ENCODE data around the gene FBF1.

The FBF1 gene

DNA sequence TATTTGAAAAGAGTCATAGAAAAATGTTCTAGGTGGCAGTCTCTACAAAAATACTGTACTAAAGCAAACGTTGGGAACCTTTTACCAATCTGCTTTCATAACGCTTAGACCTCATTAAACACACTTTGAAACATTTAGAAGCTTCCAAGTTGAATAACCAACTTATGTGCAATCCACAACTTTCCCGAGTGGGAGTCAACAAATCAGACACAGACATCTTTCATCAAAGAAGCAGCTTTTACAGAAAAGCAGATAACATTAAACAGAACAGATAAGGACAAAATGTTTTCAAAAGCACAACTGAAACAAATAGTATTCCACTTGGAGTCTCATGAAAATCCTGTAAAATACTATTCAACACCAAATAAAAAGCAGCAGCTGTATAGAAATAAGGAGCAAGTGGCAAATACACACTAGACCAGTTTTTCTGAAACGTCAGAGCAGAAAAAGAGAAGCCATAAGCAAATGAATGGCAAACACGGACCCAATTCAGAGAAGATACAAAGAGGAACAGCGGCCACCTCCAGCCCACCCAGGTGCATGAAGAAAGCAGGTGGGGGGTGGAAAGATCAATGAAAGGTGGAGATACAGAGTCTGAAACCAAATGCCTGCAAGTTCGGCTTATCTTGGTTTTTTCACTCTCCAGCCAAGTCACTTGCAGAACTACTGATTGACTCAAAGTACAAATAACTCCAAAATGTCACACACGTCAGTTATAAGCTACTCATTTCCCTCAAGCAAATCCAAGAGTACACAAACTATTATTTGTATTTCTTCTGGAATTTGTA, 18.4 kb upstream of the FBF1 start:
- Histone ChIP-seq H3K4me3 (no peak overlapping the region), H3K27ac (no peak overlapping the region)

GRCh38 chr17:75950855-75951554, 10.2 kb upstream of the FBF1 start:
- Histone ChIP-seq H3K4me3 (no peak overlapping the region), H3K27ac (no peak overlapping the region)

DNA sequence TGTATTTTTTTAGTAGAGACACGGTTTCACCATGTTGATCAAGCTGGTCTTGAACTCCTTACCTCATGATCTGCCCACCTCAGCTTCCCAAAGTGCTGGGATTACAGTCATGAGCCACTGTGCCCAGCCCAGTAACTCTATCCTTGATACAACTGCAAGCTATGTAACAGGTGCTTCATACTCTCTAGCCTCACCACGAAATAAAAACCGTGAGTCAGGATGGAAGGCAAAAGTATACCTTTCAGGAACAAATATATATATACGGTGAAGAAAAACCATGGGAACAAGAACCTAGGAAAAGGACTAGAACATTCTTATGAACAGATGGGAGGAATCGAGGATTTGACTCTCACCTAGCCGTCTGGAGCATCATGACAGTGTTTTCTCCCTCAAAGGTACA, 9.6 kb upstream of the FBF1 start:
- H3K27ac ChIP-seq: no peak overlapping the region
- no peak overlapping the region for H3K4me3 ChIP-seq

DNA sequence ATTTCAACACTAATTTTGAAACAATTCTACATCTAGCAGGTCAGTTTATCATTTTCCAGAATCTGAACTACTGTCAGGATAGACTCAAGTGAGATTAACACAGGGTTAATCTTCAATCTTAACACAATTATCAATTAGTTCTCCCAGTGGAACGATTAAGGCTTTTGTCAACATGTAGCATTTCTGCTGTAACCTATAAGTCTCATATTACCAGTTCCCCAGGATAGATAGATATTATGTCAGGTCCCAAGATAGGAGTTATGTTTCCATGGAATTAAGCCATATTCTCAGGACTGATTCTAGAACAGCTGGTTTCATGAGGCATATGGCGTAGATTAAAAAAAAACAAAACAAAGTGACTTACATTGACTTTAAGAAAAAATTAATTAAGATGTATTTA, 4.4 kb upstream of the FBF1 start:
- Histone ChIP-seq H3K27ac (no peak overlapping the region), H3K4me3 (no peak overlapping the region)

- H3K27ac ChIP-seq: no peak overlapping the region
- H3K4me3 ChIP-seq: no peak overlapping the region
These were observed 2.6 kb upstream of the FBF1 start for GRCh38 chr17:75943491-75943890.

- Histone ChIP-seq H3K4me3 (no peak overlapping the region), H3K27ac (no peak overlapping the region)
These were observed 1.6 kb upstream of the FBF1 start for GRCh38 chr17:75942473-75942872.

DNA sequence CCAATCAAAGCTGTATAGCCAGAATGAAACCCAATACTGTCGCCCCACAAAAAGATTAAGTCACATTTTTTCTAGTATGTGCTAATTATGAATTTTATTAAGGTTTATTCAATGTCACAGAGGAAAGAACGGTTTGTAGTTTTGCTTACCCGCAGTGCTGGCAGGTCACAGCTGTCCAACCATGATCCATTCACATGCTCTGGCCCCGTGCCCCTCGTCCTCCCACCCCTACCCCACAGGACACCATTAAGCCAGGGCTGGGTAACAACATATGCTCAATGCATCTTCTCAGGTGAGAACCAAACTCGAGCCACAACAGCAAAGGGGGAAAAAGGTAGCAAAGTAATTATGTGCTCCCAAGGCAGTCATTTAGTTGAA, 589 bp upstream of the FBF1 start:
- H3K27ac ChIP-seq: peak overlapping the region in 12 of 21 experiments; percentile 61 to 94 (median 90)
- peak overlapping the region in 6 of 7 experiments; percentile 68 to 87 (median 74) for H3K4me3 ChIP-seq

GRCh38 chr17:75937652-75938051, 3.2 kb downstream of the FBF1 start:
- Histone ChIP-seq H3K27ac (no peak overlapping the region), H3K4me3 (no peak overlapping the region)

GRCh38 chr17:75933808-75934207, 7.0 kb downstream of the FBF1 start:
- H3K4me3 ChIP-seq: no peak overlapping the region
- H3K27ac ChIP-seq: no peak overlapping the region

DNA sequence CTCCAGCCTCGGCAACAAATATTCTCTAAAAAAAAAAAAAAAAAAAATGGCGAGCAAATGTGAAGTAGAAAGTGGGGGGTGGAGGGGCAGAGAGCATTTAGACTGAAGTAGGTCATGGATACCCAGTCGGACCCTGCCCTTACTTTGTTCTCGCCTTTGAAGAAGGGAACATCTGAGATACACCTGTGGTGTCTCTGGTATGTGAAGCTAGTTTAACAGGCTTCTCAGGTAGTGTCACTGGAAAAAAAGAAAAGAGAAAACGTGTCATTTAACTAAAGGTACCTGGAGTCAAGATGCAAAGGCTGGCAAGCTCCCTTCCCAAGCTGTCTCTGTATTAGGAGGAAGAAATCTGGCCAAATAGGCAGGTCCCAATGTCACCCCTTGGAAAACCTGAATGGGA, 8.0 kb downstream of the FBF1 start:
- Histone ChIP-seq H3K4me3 (no peak overlapping the region), H3K27ac (no peak overlapping the region)

- no peak overlapping the region for H3K4me3 ChIP-seq
- H3K27ac ChIP-seq: no peak overlapping the region
These were observed 9.8 kb downstream of the FBF1 start for GRCh38 chr17:75931062-75931461.

DNA sequence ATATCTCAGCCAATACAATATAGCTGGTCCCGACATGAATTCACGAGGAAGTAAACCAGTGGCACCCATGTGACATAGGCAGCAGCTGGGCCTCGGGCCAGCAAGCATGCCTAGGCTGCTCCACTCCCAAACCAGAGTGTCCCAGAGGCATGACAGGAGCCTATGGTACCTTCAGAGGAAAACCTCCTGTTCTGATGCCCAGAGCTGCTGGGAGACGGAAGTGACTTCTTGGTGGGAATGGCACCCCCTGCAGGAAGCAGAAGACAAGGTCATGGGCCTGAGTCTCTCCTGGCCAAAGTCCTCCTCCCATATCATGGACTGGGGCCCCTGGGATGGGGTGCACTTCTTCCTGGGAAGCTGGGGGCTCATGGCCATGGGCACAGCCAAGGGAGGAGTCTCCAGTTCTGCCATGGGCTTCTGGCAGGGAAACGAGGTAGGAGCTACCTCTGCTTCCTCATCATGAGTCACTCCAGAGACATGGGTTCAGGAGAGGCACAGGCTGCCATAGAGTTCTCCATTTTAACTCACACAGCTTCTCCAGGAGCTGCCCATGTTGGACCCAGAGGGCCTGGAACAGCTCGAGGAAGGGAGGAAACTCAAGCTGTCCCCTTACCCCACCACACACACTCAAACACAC, 13.4 kb downstream of the FBF1 start:
- Histone ChIP-seq H3K4me3 (no peak overlapping the region), H3K27ac (peak overlapping the region in 8 of 21 experiments; percentile 9 to 79 (median 42))

GRCh38 chr17:75926456-75926855, 14.4 kb downstream of the FBF1 start:
- Histone ChIP-seq H3K4me3 (peak overlapping the region in 1 of 7 experiments; percentile 11), H3K27ac (peak overlapping the region in 13 of 21 experiments; percentile 0 to 79 (median 43))

- H3K27ac ChIP-seq: peak overlapping the region in 3 of 21 experiments; percentile 14 to 79 (median 46)
- peak overlapping the region in 1 of 7 experiments; percentile 11 for H3K4me3 ChIP-seq
These were observed 14.9 kb downstream of the FBF1 start for GRCh38 chr17:75925912-75926311.

DNA sequence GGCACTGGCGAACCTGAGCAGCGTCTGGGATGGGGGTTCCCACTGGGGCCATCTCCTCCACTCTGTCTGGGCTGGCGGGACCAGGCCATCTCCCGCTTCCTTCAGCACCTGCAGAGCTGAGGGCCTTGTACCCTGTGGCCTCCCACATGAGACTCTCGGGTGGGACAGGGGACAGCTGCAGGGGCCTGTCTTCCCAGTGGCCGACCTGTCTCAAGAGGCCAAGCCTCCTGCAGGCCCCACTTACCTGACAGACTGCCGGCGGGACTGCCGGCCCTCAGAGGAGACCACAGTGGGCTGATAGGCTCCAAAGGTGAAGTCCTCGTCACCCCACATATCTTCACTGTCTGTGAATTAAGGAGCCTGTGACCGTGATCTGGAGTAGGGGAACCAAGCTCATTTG, 15.7 kb downstream of the FBF1 start:
- H3K4me3 ChIP-seq: no peak overlapping the region
- no peak overlapping the region for H3K27ac ChIP-seq

DNA sequence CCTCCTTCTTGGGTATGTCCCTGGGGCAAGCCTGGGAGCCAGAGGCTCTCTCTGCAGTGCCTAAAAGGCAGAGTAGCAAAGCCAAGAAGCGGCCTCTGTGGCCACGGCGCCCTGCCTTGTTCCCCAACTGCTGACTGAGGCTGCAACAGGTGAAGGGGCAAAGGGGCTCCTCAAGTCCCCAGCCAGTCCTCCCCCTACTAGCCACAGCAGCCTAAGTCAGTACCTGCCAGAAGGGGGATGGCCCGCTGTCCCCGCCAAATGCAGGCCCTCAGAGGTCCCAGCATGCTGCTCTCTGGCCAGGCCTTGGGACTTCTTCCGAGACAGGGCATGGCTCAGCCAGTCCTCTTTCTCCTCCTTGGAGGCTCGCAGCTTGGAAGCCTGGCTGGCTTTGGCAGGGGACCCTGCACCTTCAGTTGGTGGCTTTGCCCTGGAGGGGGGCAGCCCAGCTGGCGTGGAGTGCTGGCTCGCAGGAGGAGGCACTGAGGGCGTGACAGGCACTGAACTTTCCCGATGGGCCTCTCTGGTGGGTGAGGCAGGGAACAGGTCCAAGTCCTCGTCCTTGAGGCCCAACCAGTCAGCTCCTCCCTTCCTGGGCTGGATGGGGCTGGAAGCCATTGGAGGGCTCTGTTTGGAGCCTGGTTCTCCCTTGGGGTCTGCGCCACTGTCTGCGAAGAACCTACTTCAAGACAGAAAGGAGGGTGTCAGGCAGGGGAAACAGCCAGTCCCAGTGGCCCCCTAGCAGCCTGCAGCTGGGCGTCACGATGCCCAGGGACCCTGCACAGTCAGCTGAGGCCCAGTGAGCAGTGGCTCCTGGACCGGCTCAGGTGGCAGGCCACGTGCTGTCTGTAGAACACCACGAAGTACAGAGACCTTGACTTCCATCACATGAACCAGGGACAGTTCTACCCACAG, 17.6 kb downstream of the FBF1 start:
- Histone ChIP-seq H3K27ac (peak overlapping the region in 1 of 21 experiments; percentile 7), H3K4me3 (no peak overlapping the region)

GRCh38 chr17:75922173-75922961, 18.5 kb downstream of the FBF1 start:
- Histone ChIP-seq H3K27ac (peak overlapping the region in 1 of 21 experiments; percentile 7), H3K4me3 (no peak overlapping the region)

DNA sequence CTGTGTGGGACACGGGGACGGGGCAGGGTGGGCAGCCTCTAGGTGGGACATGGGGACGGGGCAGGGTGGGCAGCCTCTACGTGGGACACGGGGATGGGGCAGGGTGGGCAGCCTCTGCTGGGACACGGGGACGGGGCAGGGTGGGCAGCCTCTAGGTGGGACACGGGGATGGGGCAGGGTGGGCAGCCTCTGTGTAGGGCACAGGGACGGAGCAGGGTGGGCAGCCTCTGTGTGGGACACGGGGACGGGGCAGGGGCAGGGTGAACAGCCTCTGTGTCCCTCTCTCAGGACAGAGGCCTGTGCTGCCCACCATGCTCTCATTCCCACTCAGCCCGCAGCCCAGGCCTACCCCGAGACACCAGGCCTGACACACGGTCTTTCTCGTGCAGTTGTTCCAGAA, 19.2 kb downstream of the FBF1 start:
- no peak overlapping the region for H3K4me3 ChIP-seq
- no peak overlapping the region for H3K27ac ChIP-seq

GRCh38 chr17:75920045-75920560, 20.7 kb downstream of the FBF1 start:
- no peak overlapping the region for H3K4me3 ChIP-seq
- H3K27ac ChIP-seq: no peak overlapping the region
